Stimulated activated CD4-positive, alpha-beta T cell treated with anti-CD3 and anti-CD28 coated beads, TNF-alpha, amount 100 ng/mL, for 1 hour (primary cell): ENCODE results near the gene UPK1B.
"Not testable (repeated sequence)": the region's sequence is repeated elsewhere in the genome, so short reads cannot be mapped to it uniquely, and the experiment has no call there.

Experiments used
- DNase-seq, 3 donors: peaks; one replicate each; pipeline ENCODE4 v3.0.0-alpha.2; 2020; ENCODE audit warnings: low read depth in 3 of 3, low spot score in 1 of 3

Gene UPK1B

GRCh38 chr3:119221779-119222320 is 48.5 kb downstream of the UPK1B start:
- DNase-seq: no peak

GRCh38 chr3:119222391-119222790 is 49.0 kb downstream of the UPK1B start:
- no peak for DNase-seq

GRCh38 chr3:119223511-119223910 is 50.1 kb downstream of the UPK1B start:
- DNase-seq: no peak

- DNase-seq: no peak
These were observed 51.7 kb downstream of the UPK1B start for GRCh38 chr3:119225121-119225520.

- DNase-seq: no peak
These were observed 53.9 kb downstream of the UPK1B start for GRCh38 chr3:119227070-119227850.

GRCh38 chr3:119228373-119229145 is 55.2 kb downstream of the UPK1B start:
- DNase-seq: no peak

GRCh38 chr3:119229190-119229589 is 55.8 kb downstream of the UPK1B start:
- DNase-seq: no peak

GRCh38 chr3:119230071-119230470 is 56.7 kb downstream of the UPK1B start:
- no peak for DNase-seq

GRCh38 chr3:119230745-119231144 is 57.3 kb downstream of the UPK1B start:
- DNase-seq: no peak

- no peak for DNase-seq
These were observed 61.2 kb downstream of the UPK1B start for GRCh38 chr3:119234610-119235009.

- no peak for DNase-seq
These were observed 61.8 kb downstream of the UPK1B start for GRCh38 chr3:119235151-119235550.

- DNase-seq: no peak
These were observed 63.4 kb downstream of the UPK1B start for GRCh38 chr3:119236756-119237155.

GRCh38 chr3:119237299-119237698 is 63.9 kb downstream of the UPK1B start:
- no peak for DNase-seq

- DNase-seq: no peak
These were observed 65.0 kb downstream of the UPK1B start for GRCh38 chr3:119238363-119238762.

- DNase-seq: no peak
These were observed 65.9 kb downstream of the UPK1B start for GRCh38 chr3:119239206-119239820.

- DNase-seq: peak in 1 of 3 donors; percentile 14
These were observed 66.7 kb downstream of the UPK1B start for GRCh38 chr3:119240101-119240590.

- DNase-seq: peak in 2 of 3 donors; percentile 34 to 44
These were observed 67.4 kb downstream of the UPK1B start, which contains the start of gene B4GALT4 for GRCh38 chr3:119240591-119241434. B4GALT4 (minus strand) TSS chr3:119240878; CDS start chr3:119230099, 10,779 bp downstream.

GRCh38 chr3:119242387-119243057 is 69.1 kb downstream of the UPK1B start:
- DNase-seq: not testable (repeated sequence)

GRCh38 chr3:119243058-119243529 is 69.7 kb downstream of the UPK1B start:
- DNase-seq: not testable (repeated sequence)

- DNase-seq: no peak
These were observed 70.3 kb downstream of the UPK1B start for GRCh38 chr3:119243712-119244111.
